Esophagus squamous epithelium (tissue), 4 donors: ENCODE data around the gene CHAF1A.

Source experiments
- POLR2A ChIP-seq, 4 donors: fragments of 450-650 bp; IDR thresholded peaks; one replicate each; pipeline ENCODE4 v1.6.1; 2017; ENCODE audit warnings: antibody characterized with exemption in 4 of 4, mild to moderate bottlenecking in 4 of 4, moderate library complexity in 3 of 4
- TF ChIP-seq, protein P1 (sequence below), 6 experiments: fragments of 450-650 bp in 4 of 6; fragments of 200-600 bp in 2 of 6; sonication (generic) in 2 of 6; IDR thresholded peaks; one replicate each; pipeline ENCODE4 v1.5.1; 2016 to 2019; ENCODE audit warnings: antibody characterized with exemption in 6 of 6, mild to moderate bottlenecking in 4 of 6, moderate library complexity in 4 of 6

DNA sequence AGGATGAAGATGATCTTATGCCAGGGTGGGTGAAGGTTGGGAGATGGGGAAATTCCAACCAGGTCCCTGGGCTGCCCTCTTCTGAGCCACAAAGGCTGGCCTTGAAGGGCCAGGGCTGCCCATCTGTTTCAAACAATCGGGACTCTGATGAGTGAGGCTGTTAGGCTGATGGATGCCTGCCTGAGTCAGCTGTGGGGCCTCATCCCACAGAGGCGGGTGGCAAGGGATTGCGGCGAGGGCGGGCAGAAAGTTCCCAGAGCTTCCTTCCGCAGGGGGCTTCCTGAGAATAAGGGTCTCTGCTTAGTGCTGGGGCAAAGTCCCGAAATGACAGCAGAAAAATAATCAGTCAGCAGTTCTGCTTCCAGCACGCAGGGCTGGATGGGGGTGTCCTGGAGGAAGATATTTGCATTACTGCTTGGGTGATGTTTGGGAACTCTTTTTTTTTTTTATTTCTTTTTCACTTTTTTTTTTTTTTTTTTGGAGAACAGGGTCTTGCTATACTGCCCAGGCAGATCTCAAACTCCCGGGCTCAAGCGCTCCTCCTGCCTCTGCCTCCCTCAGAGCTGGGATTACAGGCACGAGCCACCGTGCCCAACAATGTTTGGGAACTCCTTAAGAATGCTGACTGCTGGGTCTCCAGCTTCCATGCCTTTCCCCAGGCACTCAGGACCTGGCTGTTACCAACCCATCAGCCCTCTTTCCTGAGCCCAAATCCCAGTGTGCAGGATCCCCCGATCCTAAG is 16.2 kb upstream of the CHAF1A start:
- TF ChIP-seq POLR2A (IDR thresholded peaks at IDR 0.05) = no peak
- TF ChIP-seq, protein P1, sequence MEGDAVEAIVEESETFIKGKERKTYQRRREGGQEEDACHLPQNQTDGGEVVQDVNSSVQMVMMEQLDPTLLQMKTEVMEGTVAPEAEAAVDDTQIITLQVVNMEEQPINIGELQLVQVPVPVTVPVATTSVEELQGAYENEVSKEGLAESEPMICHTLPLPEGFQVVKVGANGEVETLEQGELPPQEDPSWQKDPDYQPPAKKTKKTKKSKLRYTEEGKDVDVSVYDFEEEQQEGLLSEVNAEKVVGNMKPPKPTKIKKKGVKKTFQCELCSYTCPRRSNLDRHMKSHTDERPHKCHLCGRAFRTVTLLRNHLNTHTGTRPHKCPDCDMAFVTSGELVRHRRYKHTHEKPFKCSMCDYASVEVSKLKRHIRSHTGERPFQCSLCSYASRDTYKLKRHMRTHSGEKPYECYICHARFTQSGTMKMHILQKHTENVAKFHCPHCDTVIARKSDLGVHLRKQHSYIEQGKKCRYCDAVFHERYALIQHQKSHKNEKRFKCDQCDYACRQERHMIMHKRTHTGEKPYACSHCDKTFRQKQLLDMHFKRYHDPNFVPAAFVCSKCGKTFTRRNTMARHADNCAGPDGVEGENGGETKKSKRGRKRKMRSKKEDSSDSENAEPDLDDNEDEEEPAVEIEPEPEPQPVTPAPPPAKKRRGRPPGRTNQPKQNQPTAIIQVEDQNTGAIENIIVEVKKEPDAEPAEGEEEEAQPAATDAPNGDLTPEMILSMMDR (IDR thresholded peaks at IDR 0.05) = peak in 1 of 6 experiments; percentile 6
